ENCODE results near the gene NR1D1. TPM values are rescaled to one million over a fixed set of nuclear protein-coding genes. Genes with fewer than 3 reads are reported as not detected.

NR1D1 gene
- total and polyA plus RNA-seq, 2 of the 13 experiments (the other 11 are each of a cell fraction or from before 2014, with no cell fraction given): 2.1 to 2.7 TPM

DNA sequence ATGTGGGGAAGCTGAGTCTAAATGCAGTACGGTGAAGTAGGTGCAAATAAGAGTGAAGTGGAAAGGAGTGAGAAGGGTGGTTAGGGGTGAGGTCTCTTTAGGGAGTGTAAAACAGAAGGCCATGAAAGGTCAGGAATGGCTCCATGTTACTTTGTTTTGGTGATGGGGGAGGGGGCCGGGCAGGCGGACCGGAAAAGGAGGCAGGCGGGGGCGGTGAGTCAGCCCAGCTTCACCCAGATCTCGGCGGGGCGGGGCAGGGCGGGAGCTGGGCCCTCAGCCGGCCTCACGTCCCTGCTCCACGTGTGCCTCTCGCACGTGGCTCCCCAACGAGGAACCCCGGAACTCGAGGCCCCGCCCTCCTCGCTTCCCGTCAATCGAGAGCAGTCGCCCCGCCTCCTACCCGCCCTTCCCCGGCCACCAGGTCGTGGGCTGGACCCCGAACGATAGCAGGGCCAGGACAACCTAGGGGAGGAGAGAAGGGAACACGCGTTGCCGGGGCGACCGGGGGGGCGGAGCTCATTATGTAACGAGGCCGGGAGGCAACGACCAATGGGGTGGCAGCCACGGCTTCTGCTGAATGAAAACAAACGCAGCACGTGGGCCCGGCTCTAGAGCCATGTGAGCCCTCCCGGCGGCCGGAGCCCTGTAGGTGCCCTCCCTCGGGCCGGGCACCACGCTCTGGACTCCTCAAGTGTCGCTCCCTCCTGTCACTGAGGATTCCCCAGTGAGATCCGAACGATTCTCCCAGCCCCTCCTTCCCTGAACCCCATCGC lies 1.4 kb downstream of the NR1D1 start (continued):
- TF ChIP-seq, protein P1, sequence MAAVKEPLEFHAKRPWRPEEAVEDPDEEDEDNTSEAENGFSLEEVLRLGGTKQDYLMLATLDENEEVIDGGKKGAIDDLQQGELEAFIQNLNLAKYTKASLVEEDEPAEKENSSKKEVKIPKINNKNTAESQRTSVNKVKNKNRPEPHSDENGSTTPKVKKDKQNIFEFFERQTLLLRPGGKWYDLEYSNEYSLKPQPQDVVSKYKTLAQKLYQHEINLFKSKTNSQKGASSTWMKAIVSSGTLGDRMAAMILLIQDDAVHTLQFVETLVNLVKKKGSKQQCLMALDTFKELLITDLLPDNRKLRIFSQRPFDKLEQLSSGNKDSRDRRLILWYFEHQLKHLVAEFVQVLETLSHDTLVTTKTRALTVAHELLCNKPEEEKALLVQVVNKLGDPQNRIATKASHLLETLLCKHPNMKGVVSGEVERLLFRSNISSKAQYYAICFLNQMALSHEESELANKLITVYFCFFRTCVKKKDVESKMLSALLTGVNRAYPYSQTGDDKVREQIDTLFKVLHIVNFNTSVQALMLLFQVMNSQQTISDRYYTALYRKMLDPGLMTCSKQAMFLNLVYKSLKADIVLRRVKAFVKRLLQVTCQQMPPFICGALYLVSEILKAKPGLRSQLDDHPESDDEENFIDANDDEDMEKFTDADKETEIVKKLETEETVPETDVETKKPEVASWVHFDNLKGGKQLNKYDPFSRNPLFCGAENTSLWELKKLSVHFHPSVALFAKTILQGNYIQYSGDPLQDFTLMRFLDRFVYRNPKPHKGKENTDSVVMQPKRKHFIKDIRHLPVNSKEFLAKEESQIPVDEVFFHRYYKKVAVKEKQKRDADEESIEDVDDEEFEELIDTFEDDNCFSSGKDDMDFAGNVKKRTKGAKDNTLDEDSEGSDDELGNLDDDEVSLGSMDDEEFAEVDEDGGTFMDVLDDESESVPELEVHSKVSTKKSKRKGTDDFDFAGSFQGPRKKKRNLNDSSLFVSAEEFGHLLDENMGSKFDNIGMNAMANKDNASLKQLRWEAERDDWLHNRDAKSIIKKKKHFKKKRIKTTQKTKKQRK (IDR thresholded peaks at IDR 0.05; ENCODE audit: low read length): no peak
- TF ChIP-seq RXRB (CRISPR knock-in tag; IDR thresholded peaks at IDR 0.05; ENCODE audit: borderline replicate concordance) (peak; percentile 99), MED1 (CRISPR knock-in tag; IDR thresholded peaks at IDR 0.05) (peak; percentile 98), RFX5 (IDR thresholded peaks at IDR 0.05; ENCODE audit: low read depth, low read length) (peak; percentile 79), ZNF7 (CRISPR knock-in tag; IDR thresholded peaks at IDR 0.05) (no peak), ZNF607 (CRISPR knock-in tag; IDR thresholded peaks at IDR 0.05; ENCODE audit: borderline replicate concordance) (peak; percentile 94), TMF1 (CRISPR knock-in tag; IDR thresholded peaks at IDR 0.05; ENCODE audit: low read depth) (peak; percentile 92), ZNF839 (CRISPR knock-in tag; IDR thresholded peaks at IDR 0.05; ENCODE audit: borderline replicate concordance) (peak; percentile 87; the same call in 1 of the 2 replicates), ZBTB42 (CRISPR knock-in tag; IDR thresholded peaks at IDR 0.05) (peak; percentile 90), CHD2 (IDR thresholded peaks at IDR 0.05; ENCODE audit: low read depth, low read length) (peak; percentile 40; the same call in 1 of the 2 replicates), ZNF354B (CRISPR knock-in tag; IDR thresholded peaks at IDR 0.05) (no peak), ATM (IDR thresholded peaks at IDR 0.05; ENCODE audit: borderline replicate concordance) (no peak; the same call in 1 of the 2 replicates), ZBTB1 (CRISPR knock-in tag; IDR thresholded peaks at IDR 0.05; ENCODE audit: borderline replicate concordance) (no peak), CEBPG (CRISPR knock-in tag; IDR thresholded peaks at IDR 0.05) (peak; percentile 70), RBAK (CRISPR knock-in tag; IDR thresholded peaks at IDR 0.05) (0 out of 2 replicates have a peak, but pooled peaks have one; percentile 16), ZNF75D (CRISPR knock-in tag; IDR thresholded peaks at IDR 0.05; ENCODE audit: borderline replicate concordance) (no peak; the same call in 1 of the 2 replicates), CREM (IDR thresholded peaks at IDR 0.05) (no peak), CREM (CRISPR knock-in tag; IDR thresholded peaks at IDR 0.05) (no peak), SSRP1 (CRISPR knock-in tag; IDR thresholded peaks at IDR 0.05) (no peak), PRPF4 (IDR thresholded peaks at IDR 0.05; ENCODE audit: low read depth, low read length, poor library complexity, severe bottlenecking) (no peak), NFAT5 (CRISPR knock-in tag; IDR thresholded peaks at IDR 0.05) (peak; percentile 55; the same call in 1 of the 2 replicates), ZNF124 (CRISPR knock-in tag; IDR thresholded peaks at IDR 0.05) (peak; percentile 80; the same call in 1 of the 2 replicates), GLI4 (CRISPR knock-in tag; IDR thresholded peaks at IDR 0.05; ENCODE audit: borderline replicate concordance) (0 out of 2 replicates have a peak, but pooled peaks have one; percentile 23), ZNF253 (CRISPR knock-in tag; IDR thresholded peaks at IDR 0.05; ENCODE audit: borderline replicate concordance) (peak; percentile 89)
